ENCODE data around the gene DIO1.

DNA sequence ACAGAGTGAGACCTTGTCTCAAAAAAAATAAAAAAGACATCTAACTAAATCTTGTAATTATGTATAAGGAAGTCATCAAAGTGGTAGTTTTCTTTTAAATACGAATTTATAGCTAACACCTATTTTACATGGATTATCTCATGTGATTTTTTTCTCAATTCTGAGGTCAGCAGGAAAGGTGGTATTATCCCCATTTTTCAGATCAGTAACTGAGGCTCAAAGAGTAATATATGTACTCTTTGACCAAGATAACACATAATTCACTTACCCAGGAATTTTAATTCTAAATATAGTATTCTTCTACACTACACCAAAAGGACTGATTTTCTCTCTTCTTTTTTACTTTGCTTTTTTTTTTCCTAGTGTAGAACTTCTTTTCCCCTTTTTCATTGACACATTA, 42.4 kb downstream of the DIO1 start:
- TF ChIP-seq, protein P1, sequence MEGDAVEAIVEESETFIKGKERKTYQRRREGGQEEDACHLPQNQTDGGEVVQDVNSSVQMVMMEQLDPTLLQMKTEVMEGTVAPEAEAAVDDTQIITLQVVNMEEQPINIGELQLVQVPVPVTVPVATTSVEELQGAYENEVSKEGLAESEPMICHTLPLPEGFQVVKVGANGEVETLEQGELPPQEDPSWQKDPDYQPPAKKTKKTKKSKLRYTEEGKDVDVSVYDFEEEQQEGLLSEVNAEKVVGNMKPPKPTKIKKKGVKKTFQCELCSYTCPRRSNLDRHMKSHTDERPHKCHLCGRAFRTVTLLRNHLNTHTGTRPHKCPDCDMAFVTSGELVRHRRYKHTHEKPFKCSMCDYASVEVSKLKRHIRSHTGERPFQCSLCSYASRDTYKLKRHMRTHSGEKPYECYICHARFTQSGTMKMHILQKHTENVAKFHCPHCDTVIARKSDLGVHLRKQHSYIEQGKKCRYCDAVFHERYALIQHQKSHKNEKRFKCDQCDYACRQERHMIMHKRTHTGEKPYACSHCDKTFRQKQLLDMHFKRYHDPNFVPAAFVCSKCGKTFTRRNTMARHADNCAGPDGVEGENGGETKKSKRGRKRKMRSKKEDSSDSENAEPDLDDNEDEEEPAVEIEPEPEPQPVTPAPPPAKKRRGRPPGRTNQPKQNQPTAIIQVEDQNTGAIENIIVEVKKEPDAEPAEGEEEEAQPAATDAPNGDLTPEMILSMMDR (IDR thresholded peaks at IDR 0.05; ENCODE audit: low read depth, low read length, poor library complexity, severe bottlenecking): no peak
- no peak for TF ChIP-seq EZH2phosphoT487 (IDR thresholded peaks at IDR 0.05; ENCODE audit: borderline replicate concordance, low read length)

Measured in DOHH2 (cell line).